NCI-H128 (cell line): ENCODE measurements around the gene TMPRSS5.
"Not testable (repeated sequence)": the region's sequence is repeated elsewhere in the genome, so short reads cannot be mapped to it uniquely, and the experiment has no call there.

Experiments
- DNase-seq: peaks from one replicate; lab custom pipeline; 2025; ENCODE audit not compliant: unreplicated experiment; lab: John Stamatoyannopoulos, UW

TMPRSS5 gene

DNA sequence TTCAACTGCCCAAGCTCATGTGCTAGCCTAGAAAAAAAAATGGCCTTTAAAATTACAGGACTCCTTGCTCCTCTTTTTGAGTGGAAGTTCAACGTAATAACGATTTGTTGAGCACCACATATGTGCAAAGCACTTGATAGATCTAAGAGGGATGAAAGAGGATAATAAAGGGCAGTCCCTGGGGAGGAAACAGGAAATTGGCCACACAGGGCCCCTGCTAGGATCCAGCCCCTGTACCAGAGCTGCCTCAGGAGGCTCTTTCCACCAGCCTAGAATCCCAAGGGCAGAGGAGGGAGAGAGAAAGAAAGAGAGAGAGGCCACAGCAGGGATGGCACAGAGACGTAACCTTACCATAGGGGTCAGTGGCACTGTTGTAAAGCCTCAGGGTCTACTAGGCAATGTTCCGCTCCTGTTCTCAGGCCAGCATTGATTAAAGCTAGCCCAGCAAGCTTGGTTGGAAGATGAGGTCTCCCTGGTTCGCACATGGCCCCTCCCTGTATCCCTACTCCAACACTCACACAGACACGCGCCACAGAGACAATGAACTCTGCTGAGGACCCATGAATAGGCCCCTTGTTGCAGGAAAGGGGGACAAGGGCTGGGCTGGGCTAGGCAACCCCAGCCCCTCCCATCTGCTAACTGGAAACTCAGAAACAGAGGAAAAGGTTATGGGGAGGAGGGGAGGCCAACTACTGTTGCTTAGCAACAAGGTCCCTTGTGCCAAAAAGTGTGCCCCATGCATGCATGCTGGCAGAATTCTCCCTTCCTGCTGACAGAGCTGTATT is at the start of gene TMPRSS5:
Gene TMPRSS5, minus strand, starts transcription at position 438 of the 785 bp plus-strand sequence. Its CDS starts 84 bp downstream, at position 354.
- no peak for DNase-seq

DNA sequence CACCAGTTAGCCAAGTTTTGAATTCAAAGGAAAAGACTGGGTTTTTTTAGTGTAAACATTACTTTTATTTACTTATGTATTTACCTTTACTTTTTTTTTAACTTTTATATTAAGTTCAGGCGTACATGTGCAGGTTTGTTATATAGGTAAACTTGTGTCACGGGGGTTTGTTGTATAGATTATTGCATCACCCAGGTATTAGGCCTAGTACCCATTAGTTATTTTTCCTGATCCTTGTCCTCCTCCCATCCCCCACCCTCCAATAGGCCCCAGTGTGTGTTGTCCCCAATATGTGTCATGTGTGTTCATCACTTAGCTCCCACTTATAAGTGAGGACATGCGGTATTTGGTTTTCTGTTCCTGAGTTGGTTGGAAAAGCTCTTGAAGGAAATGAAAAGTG is 46.8 kb upstream of the TMPRSS5 start:
- DNase-seq: no peak

DNA sequence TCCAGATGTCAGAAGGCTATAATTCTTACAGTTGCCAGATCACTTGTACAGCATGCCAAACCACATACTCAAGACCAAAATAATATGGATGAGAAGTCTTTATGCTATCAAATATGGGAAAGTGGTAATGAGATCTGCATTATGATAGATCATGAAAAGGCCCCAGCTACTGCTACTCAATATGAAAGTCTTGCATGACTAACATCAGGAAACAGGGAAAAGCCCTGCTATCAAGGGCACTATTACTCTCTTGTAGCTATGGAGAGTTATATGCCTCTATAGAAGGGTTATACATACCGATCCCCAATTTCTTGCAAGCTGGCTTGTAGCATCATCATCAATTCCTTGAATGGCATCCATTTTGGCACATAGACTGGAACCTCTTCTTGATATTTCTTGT is 30.2 kb upstream of the TMPRSS5 start:
- DNase-seq: no peak

DNA sequence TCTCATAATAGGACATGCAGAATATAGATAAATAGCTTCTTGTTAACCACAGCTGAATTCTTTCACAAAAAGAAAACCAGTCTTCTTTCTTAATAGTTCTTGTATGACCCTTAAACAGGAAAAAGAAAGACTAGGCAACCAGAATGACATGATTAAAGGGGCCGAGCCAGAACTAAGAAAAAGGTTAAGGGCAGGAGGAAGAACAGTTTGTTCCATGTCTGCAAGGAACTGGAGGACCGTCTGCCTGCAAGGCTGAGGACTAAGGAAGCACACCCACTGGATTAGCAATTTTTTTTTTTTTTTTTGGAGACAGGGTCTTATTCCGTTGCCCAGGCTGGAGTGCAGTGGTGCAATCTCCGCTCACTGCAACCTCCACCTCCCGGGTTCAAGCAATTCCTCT is 26.0 kb upstream of the TMPRSS5 start:
- DNase-seq: no peak

DNA sequence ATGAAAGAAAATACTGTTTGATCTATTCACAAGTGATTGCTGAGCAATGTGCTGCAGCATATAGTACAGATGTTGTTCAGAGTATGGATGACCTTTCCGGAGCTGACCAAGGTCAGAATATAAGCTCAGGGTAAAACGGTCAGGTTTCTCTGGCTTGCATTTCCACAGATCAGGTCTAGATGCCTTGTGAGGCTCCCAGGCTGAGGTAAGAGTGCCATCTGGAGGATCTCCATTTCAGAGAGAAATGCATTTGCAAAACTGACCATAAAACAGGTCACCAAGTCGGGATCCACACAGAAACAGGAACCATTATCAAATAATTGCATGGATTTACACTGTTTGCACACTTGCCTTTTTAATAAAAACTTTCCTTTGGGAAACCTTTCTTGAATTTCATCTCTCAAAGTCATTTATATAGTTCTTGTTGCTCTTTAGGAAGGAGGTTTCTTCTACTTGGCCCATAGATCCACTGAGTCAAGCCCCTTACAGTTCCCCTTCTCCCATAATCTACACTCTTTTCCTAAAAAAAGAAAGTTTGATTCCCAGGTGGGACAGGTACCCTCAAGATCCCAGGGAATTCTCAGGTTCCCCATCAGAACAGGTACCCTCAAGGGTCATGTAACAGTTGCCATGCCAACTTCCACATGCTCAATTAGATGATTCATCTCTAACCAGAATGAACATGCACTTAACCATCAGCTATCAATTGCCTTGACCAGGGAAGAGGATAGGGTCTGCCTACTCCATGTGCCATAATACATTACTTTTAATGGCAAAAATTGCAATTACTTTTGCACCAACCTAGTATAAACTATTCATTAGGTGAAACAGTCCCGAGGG is 25.0 kb upstream of the TMPRSS5 start:
- DNase-seq: no peak

DNA sequence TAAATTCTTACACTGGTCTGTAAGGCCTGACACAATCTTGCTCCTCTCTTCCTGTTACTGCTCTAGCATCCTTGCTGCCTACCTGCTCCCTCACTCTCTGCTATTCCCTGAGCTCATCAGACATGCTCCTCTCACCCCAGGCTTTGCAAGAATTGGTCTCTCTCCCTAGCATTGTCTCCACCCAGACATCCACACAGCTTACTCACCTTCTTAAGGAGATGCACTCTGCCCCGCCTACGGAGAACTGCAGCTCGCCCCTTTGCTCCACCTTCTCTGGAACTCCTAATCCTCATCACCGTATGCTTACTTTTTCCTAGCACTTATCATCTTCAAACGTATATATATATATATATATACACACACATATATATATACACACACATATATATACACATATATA is 23.3 kb upstream of the TMPRSS5 start:
- no peak for DNase-seq

DNA sequence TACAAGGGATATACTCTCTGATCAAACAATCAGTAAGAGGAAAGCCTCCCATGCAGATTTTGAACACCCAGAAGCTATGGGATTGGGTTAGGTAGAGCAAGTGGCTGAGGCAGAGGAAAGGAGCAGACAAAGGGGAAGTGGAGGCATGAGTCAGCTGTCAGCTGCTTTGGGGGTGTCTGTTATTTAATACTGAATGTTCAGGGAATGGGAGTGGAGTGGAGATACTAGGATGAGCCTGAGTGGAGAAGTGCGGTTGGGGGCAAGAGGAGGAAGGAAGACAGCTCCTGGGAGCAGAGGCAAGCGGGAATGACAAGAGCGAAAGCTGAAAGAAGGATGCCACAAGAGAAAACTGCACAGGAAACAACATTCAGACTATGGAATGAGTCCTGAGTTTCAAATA is 22.7 kb upstream of the TMPRSS5 start:
- DNase-seq: no peak

DNA sequence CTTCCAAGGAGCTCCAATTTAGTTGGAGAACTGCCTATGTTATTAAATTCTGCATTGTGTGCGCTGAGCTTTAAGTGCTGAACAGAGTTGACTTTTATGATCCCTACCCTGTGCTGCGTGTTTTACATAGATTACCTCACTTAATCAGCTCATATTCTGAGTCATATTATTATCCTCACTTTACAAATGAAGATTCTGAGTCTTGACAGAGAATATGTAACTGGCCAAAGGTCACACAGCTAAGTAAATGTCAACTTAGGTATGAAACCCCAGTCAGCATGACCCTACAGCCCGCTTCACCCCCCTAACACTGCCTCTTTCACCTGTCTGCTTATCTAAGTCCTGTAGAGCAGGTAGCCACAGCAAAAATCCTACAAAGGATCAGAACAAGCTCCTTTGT is 19.8 kb upstream of the TMPRSS5 start:
- no peak for DNase-seq

DNA sequence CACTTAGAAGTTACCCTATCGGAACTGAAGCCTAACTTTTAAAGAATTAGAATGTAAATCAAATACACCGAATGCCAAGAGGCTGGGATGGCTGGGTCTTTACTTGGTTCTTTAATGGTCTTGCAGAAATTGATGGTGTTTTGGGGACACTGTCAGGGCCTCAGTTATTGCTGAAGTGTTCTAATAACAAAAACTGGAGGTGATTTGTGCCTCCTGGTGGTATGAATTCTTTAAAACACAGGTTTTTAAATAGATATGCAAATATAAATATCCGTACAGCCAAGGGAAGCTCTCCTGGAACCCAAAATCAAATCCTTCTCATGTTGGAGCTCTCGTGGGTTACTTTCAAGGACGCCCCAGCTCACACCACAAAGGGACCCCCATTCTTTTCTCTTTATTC is 19.3 kb upstream of the TMPRSS5 start:
- no peak for DNase-seq

DNA sequence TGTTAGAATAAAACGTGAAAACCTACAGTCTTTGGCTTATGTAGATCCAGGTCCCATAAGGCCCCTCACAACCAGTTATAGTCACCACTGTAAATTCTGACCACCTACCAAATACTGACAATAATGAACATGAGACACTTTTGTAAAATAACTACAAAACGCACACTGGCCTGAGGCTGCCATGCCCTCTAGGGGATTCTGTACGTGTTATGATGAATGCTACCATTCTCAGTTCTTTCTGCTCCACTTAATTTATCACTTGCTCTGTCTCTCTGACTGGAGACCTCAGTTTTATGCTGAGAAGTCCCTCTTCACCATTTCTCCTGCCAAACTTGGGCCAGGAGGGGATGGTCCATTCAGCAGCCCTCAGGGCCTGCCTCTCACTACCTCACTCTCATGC is 18.7 kb upstream of the TMPRSS5 start:
- DNase-seq: no peak

DNA sequence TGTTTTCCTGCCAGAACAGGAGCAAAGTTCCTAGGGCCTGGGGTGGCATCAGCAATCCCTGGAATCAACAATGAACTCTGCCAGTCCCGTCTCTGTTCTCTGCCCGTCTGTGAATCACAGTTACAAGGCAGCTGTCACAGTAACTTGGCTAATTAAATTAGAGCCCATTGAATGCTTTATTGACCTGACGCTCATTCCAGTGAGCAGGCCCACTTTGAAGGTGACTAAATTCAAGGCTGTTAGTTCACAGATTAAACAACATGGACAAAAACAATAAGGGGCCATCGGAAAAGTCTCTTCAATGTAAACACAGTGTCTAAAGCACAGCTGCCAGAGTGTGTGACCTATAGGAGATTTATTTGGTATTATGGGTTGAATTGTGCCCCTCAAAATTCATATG is 17.7 kb upstream of the TMPRSS5 start:
- DNase-seq: no peak

DNA sequence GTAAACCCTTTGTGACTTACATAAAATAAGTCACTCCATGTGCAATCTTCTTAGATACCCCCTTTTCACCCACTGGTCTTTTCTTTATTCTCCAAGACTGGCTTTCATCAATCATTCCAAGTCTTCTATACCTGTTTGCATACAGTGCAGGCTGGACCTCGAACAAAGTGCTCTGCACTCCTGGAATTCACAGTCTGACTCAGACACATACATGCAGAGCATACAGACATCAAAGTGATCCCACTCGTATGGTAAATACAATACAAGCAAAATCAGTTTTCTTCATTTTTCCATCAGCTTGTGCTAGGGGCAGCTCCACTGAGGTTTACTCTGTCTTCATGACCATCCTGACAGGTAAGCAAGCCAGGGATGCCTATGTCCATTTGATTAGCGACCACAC is 16.8 kb upstream of the TMPRSS5 start:
- DNase-seq: no peak

DNA sequence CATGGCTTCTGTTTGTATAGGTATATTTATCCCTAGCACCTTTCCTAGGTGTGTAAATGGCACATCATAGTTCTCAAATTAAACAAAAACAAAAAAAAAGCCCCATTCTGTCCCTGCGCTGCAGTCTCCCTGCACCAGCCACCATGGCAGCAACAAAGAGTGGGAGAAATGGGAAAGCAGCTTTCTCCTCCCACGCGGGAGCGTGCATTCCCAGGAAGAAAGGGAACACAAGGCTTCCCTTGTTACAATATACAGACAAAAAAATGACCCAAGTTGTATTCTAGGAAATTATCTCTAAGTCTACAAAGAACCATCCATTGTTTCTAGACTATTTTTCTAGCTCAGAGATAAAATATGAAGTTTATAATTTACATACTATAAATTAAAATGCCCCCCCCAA is 16.1 kb upstream of the TMPRSS5 start:
- DNase-seq: no peak

DNA sequence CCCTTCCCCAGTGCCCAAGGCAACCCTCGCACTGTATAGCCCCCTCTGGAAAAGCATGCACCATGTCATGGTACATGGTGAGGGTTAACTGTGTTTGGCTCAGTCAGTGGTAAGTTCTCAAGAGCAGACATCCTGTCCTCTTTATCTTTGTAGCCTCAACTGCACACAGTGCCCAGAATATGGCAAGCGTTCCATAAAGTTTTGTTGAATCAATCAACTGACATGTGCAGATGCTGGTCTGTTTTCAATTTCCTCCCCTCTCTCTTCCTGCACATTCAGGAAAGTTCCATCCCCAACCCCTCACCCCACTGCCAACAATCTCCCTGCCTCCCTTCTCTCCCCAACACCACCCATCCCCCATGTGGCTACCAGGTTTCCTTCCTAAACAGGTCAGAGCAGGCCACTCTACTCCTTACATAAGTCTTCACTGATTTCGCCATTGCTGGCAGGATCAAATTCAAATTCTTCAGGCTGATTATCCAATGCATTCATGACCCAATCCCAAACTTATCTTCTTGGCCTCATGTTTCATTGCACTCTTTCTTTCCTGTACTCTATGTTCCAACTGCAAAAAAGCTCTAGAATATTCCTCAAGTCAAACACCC is 15.5 kb upstream of the TMPRSS5 start:
- DNase-seq: no peak

DNA sequence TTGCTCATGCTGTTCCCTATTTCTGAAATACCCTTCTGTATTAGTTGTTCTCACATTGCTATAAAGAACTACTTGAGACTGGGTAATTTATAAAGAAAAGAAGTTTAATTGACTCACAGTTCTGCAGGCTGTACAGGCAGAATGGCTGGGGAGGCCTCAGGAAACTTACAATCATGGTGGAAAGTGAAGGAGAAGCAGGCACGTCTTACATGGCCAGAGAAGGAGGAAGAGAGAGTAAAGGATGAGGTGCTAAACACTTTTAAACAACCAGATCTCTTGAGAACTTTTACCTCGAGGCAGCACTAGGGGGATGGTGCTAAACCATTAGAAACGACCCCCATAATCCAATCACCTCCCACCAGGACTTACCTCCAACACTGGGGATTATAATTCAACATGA is 14.4 kb upstream of the TMPRSS5 start:
- not testable (repeated sequence) for DNase-seq

DNA sequence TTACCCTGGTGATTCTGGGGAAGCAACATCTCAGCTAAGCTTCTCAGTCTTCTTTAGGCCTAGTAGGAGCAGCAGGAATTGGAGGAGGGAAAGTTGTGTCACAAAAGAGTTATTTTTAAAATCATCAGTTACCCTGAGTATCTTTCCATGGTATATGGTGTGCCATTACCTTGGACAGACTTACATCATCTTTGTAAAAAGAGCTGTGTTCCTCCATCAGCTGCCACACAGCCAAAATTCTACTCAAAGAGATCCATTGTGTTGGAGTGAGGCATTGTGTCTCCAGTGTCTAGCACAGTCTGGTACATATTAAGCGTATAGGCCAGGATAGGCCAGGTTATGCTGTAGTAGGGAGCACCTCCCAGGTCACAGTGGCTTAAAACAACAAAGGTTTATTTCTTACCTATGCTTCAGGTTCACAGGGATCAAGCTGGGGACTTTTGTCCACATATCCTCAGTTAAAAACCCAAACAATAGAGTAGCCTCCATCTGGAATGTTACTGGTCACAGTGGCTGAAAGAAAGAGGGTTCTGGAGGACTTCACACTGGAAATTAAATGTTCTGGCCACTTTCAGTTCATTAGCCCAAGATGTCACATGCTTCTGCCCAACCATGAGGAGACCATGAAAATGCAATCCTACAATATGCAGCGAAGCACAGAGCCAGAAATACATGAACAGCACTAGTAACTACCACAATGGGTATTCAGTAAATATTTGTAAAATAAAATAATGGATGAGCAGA is 9.9 kb upstream of the TMPRSS5 start:
- DNase-seq: no peak

DNA sequence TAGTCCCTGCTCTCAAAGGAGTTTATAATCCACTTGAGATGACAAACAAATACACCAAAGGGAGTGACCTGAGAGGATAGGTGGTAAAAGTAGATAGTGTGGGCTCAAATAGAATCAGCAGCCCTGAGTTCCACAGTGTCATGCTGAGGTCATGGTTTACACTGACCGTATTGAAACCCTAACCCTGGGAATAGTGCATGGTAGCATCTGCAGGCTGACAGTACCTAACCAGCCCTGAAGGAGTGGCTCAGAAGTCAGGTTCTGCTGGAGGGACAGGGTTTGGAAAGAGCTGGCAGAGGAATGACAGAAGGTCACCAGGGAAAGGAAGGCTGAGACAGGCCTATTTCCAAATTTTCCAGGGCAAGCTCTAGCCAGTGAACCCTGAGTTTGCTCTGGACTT is 9.2 kb upstream of the TMPRSS5 start:
- no peak for DNase-seq

DNA sequence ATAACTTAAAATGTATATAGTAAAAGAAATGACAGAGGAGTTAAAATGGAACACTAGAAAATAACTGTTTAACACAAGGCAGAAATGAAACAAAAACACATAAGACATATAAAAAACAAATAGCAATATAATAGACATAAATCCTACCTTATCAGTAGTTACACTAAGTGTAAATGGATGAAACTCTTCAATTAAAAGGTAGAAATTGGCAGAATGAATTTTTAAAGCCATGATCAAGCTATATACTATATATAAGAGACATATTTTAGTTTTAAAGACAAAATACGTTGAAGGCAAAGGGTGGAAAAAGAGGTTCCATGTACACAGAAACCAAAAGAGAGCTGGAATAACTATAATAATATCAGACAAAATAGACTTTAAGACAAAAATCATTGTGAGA is 4.9 kb upstream of the TMPRSS5 start:
- no peak for DNase-seq

DNA sequence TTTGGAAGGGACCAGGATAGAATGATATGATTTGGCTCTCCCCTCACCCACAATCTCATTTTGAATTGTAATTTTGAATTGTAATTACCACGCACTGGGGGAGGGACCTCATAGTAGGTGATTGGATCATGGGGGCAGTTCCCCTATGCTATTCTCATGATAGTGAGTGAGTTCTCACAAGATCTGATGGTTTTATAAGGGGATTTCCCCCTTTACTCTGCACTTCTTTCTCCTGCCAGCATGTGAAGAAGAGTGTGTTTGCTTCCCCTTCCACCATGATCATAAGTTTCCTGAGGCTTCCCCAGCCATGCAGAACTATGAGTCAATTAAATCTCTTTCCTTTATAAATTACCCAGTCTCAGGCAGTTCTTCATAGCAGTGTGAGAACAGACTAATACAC is 2.6 kb downstream of the TMPRSS5 start:
- not testable (repeated sequence) for DNase-seq

DNA sequence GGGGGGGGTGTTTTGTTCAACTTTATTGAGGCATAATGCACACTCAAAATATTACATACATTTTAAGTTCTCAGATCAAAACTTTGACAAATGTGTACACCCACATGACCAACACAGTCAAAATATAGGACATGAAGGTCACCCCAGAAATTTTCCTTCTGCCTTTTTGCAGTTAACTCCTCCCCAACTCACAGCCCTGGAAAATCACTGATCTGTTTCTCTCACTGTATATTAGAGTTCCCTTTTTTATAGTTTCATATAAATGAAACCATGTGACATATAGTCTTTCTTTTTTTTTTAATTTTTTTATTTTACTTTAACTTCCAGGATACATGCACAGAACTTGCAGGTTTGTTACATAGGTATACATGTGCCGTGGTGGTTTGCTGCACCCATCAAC is 4.6 kb downstream of the TMPRSS5 start:
- no peak for DNase-seq

DNA sequence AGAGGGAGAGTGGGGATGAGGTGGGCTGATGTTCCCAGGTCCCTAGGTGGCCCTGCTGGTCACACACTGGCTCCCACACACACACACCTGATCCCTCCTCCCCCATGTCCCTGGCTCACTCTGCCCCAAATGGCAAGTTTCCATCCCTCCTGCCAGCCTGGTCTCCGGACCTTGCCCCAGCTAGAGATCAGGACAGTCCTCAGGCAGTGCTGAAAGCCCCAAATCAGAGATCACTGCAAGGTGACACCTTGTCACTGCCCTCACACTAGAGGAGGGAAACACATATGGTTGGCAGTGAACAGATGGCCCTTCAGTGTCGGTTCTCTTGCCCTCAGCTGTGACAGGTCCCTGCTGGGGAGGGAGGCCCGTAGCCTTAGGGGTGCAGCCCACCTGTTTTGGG is 7.6 kb downstream of the TMPRSS5 start:
- no peak for DNase-seq
